ENCODE data around the gene PKIG. TPM values are rescaled to one million over a fixed set of nuclear protein-coding genes. Genes with fewer than 3 reads are reported as not detected.

PKIG gene
- polyA plus RNA-seq, 1 donor (not counting 4 experiments of a cell fraction or from before 2014, with no cell fraction given), result 6.6 TPM

- Histone ChIP-seq H3K9me1 (ENCODE audit: control insufficient read depth, extremely low read depth, insufficient read depth, low read length) (no peaks in the 10 kb centered on the region), H3K4me1 (ENCODE audit: control insufficient read depth, extremely low read depth, insufficient read depth, low read length) (peaks cover 1% of the 10 kb centered on the region), H2AFZ (ENCODE audit: control insufficient read depth, low read length) (no peak overlapping the region), H3K9me3 (ENCODE audit: control insufficient read depth, low read depth, low read length) (no peaks in the 10 kb centered on the region), H3K4me3 (ENCODE audit: control insufficient read depth in 2 of 3, extremely low read depth in 1 of 3, insufficient read depth in 2 of 3, low read depth in 1 of 3, low read length in 3 of 3) (no peak overlapping the region), H3K9ac (ENCODE audit: control insufficient read depth, extremely low read depth, insufficient read depth, low read length) (no peak overlapping the region), H3K36me3 (ENCODE audit: control insufficient read depth in 2 of 2, extremely low read depth in 1 of 2, insufficient read depth in 2 of 2, low read length in 2 of 2) (peaks cover 10 to 13% of the 10 kb centered on the region in 2 experiments), H3K79me2 (ENCODE audit: control insufficient read depth, insufficient read depth, low read length) (no peaks in the 10 kb centered on the region), H4K20me1 (ENCODE audit: control insufficient read depth, extremely low read depth, insufficient read depth, low read length) (no peaks in the 10 kb centered on the region), H3K27me3 (ENCODE audit: control insufficient read depth, extremely low read depth, insufficient read depth, low read length) (no peaks in the 10 kb centered on the region), H3K27ac (ENCODE audit: control insufficient read depth, insufficient read depth, low read length) (no peak overlapping the region), H3K4me2 (ENCODE audit: control insufficient read depth, extremely low read depth, insufficient read depth, low read depth, low read length) (no peak overlapping the region)
- DNase-seq (ENCODE audit: low read depth, low spot score) (no peak), FAIRE-seq (no peak)
- dilution Hi-C loops (cut with MboI; ENCODE audit: extremely low pct_ligation_motif_present, low sequenced_read_pairs), result no loop called here
- TF ChIP-seq CTCF (optimal IDR thresholded peaks at IDR 0.05 in 1 of 3, IDR thresholded peaks at IDR 0.05 in 1 of 3, conservative IDR thresholded peaks at IDR 0.05 in 1 of 3; ENCODE audit: extremely low read depth in 1 of 3, insufficient read depth in 2 of 3, low read length in 3 of 3) (no peak), EZH2 (IDR thresholded peaks at IDR 0.05; ENCODE audit: low read length) (no peak)
Observed at GRCh38 chr20:44615169-44615791, 32.9 kb downstream of the PKIG start.

GRCh38 chr20:44615876-44616603 lies 33.7 kb downstream of the PKIG start:
- Histone ChIP-seq H3K9me1 (ENCODE audit: control insufficient read depth, extremely low read depth, insufficient read depth, low read length) (no peaks in the 10 kb centered on the region), H3K79me2 (ENCODE audit: control insufficient read depth, insufficient read depth, low read length) (no peaks in the 10 kb centered on the region), H3K9ac (ENCODE audit: control insufficient read depth, extremely low read depth, insufficient read depth, low read length) (no peak overlapping the region), H3K4me2 (ENCODE audit: control insufficient read depth, extremely low read depth, insufficient read depth, low read depth, low read length) (no peak overlapping the region), H3K9me3 (ENCODE audit: control insufficient read depth, low read depth, low read length) (no peaks in the 10 kb centered on the region), H3K4me1 (ENCODE audit: control insufficient read depth, extremely low read depth, insufficient read depth, low read length) (no peaks in the 10 kb centered on the region), H2AFZ (ENCODE audit: control insufficient read depth, low read length) (no peak overlapping the region), H3K27ac (ENCODE audit: control insufficient read depth, insufficient read depth, low read length) (no peak overlapping the region), H3K36me3 (ENCODE audit: control insufficient read depth in 2 of 2, extremely low read depth in 1 of 2, insufficient read depth in 2 of 2, low read length in 2 of 2) (peaks cover 14 to 16% of the 10 kb centered on the region in 2 experiments), H3K4me3 (ENCODE audit: control insufficient read depth in 2 of 3, extremely low read depth in 1 of 3, insufficient read depth in 2 of 3, low read depth in 1 of 3, low read length in 3 of 3) (no peak overlapping the region), H3K27me3 (ENCODE audit: control insufficient read depth, extremely low read depth, insufficient read depth, low read length) (no peaks in the 10 kb centered on the region), H4K20me1 (ENCODE audit: control insufficient read depth, extremely low read depth, insufficient read depth, low read length) (no peaks in the 10 kb centered on the region)
- no peak for TF ChIP-seq CTCF (optimal IDR thresholded peaks at IDR 0.05 in 1 of 3, IDR thresholded peaks at IDR 0.05 in 1 of 3, conservative IDR thresholded peaks at IDR 0.05 in 1 of 3; ENCODE audit: extremely low read depth in 1 of 3, insufficient read depth in 2 of 3, low read length in 3 of 3)
- no peak for TF ChIP-seq EZH2 (IDR thresholded peaks at IDR 0.05; ENCODE audit: low read length)
- dilution Hi-C loops (cut with MboI; ENCODE audit: extremely low pct_ligation_motif_present, low sequenced_read_pairs), result no loop called here
- FAIRE-seq (no peak), DNase-seq (ENCODE audit: low read depth, low spot score) (no peak)
